Stimulated activated CD4-positive, alpha-beta T cell treated with anti-CD3 and anti-CD28 coated beads, Interleukin-12 subunit alpha, Interleukin-12 subunit beta, amount 100 ng/mL, for 48 hours (primary cell): ENCODE results near the gene NOX4.
"Not testable (repeated sequence)": the region's sequence is repeated elsewhere in the genome, so short reads cannot be mapped to it uniquely, and the experiment has no call there.

Experiments used
- DNase-seq, 3 donors: peaks; one replicate each; pipeline ENCODE4 v3.0.0-alpha.2; 2020; ENCODE audit warnings: low read depth in 2 of 3, low spot score in 1 of 3

Gene NOX4

GRCh38 chr11:89309321-89309985, 181.7 kb downstream of the NOX4 start:
- DNase-seq, result not testable (repeated sequence)

- not testable (repeated sequence) for DNase-seq
These were observed 182.9 kb downstream of the NOX4 start for GRCh38 chr11:89308272-89308671.

GRCh38 chr11:89303029-89303428, 188.1 kb downstream of the NOX4 start:
- DNase-seq, result not testable (repeated sequence)

- DNase-seq, result not testable (repeated sequence)
These were observed 196.2 kb downstream of the NOX4 start for GRCh38 chr11:89295023-89295422.

GRCh38 chr11:89293965-89294679, 197.1 kb downstream of the NOX4 start:
- DNase-seq, result no peak

GRCh38 chr11:89288004-89288403, 203.2 kb downstream of the NOX4 start:
- DNase-seq, result not testable (repeated sequence)

- not testable (repeated sequence) for DNase-seq
These were observed 204.6 kb downstream of the NOX4 start for GRCh38 chr11:89286601-89287000.

GRCh38 chr11:89281032-89281677, 210.0 kb downstream of the NOX4 start:
- DNase-seq, result not testable (repeated sequence)

- no peak for DNase-seq
These were observed 212.0 kb downstream of the NOX4 start for GRCh38 chr11:89279176-89279575.

GRCh38 chr11:89275966-89276365, 215.2 kb downstream of the NOX4 start:
- DNase-seq, result no peak
